Neuronal stem cell (in vitro differentiated cells): ENCODE data around the gene GABBR2.

Source experiments
- DNase-seq: peaks from one replicate; pipeline ENCODE4 v3.0.0-alpha.2; 2013; ENCODE audit warnings: low spot score
- H2AFZ ChIP-seq: one replicate; pipeline ENCODE4 v1.6.1; 2013; ENCODE audit warnings: mild to moderate bottlenecking, low read length, inconsistent platforms
- H2AK5ac ChIP-seq: 2 replicates; pipeline ENCODE4 v1.6.1; 2013; ENCODE audit warnings: low read depth, mild to moderate bottlenecking, inconsistent platforms, low read length, moderate library complexity, mixed read lengths
- H2BK120ac ChIP-seq: 2 replicates; pipeline ENCODE4 v1.6.1; 2013; ENCODE audit warnings: low read depth, mild to moderate bottlenecking, inconsistent platforms, low read length, moderate library complexity, mixed read lengths
- H2BK12ac ChIP-seq: one replicate; pipeline ENCODE4 v1.6.1; 2013; ENCODE audit warnings: low read length, inconsistent platforms
- H2BK15ac ChIP-seq: 2 replicates; pipeline ENCODE4 v1.6.1; 2013; ENCODE audit warnings: mild to moderate bottlenecking, low read length, inconsistent platforms, mixed read lengths
- H2BK5ac ChIP-seq: one replicate; pipeline ENCODE4 v1.6.1; 2013; ENCODE audit warnings: inconsistent platforms, mild to moderate bottlenecking, low read length, moderate library complexity
- H3K14ac ChIP-seq: one replicate; pipeline ENCODE4 v1.6.1; 2013; ENCODE audit warnings: low read length, inconsistent platforms
- H3K18ac ChIP-seq: 2 replicates; pipeline ENCODE4 v1.6.1; 2013; ENCODE audit warnings: low read length, inconsistent platforms
- H3K23ac ChIP-seq: 2 replicates; pipeline ENCODE4 v1.6.1; 2013; ENCODE audit warnings: low read depth, mild to moderate bottlenecking, mixed read lengths, low read length, inconsistent platforms; ENCODE audit not compliant: poor library complexity
- H3K27ac ChIP-seq: replicated peaks from 3 replicates; pipeline ENCODE4 v1.5.1; 2013; ENCODE audit warnings: low read length, inconsistent platforms
- H3K27me3 ChIP-seq, 3 experiments: 2 replicates each; pipeline ENCODE4 v1.6.1; 2013; ENCODE audit warnings: low read length in 3 of 3, mild to moderate bottlenecking in 2 of 3, inconsistent platforms in 1 of 3, low read depth in 1 of 3, mixed read lengths in 1 of 3, moderate library complexity in 1 of 3; ENCODE audit not compliant: control insufficient read depth in 3 of 3, insufficient read depth in 3 of 3
- H3K36me3 ChIP-seq, 2 donors: replicated peaks in 1 of 2; 2 replicates each; pipeline ENCODE4 v1.6.1; 2013; ENCODE audit warnings: low read length in 2 of 2; ENCODE audit not compliant: control insufficient read depth in 2 of 2, insufficient read depth in 2 of 2
- H3K4ac ChIP-seq: 2 replicates; pipeline ENCODE4 v1.6.1; 2013; ENCODE audit warnings: inconsistent platforms, mild to moderate bottlenecking, low read length, moderate library complexity
- H3K4me1 ChIP-seq, 2 donors: 1 replicate in 1 of 2; 2 replicates in 1 of 2; pipeline ENCODE4 v1.6.1; 2013; ENCODE audit warnings: low read length in 2 of 2, low read depth in 1 of 2; ENCODE audit not compliant: control insufficient read depth in 2 of 2, insufficient read depth in 1 of 2
- H3K4me2 ChIP-seq: one replicate; pipeline ENCODE4 v1.6.1; 2013; ENCODE audit warnings: mild to moderate bottlenecking, low read length, inconsistent platforms; ENCODE audit not compliant: insufficient read depth, poor library complexity, severe bottlenecking
- H3K4me3 ChIP-seq, 2 donors: 2 replicates each; pipeline ENCODE4 v1.5.1; 2013; ENCODE audit warnings: low read length in 2 of 2, mild to moderate bottlenecking in 2 of 2, inconsistent platforms in 1 of 2, moderate library complexity in 1 of 2
- H3K79me1 ChIP-seq: one replicate; pipeline ENCODE4 v1.6.1; 2013; ENCODE audit warnings: low read depth, mild to moderate bottlenecking, inconsistent platforms, low read length, moderate library complexity
- H3K9ac ChIP-seq: one replicate; pipeline ENCODE4 v1.6.1; 2013; ENCODE audit warnings: mild to moderate bottlenecking, low read depth, low read length, inconsistent platforms; ENCODE audit not compliant: poor library complexity
- H3K9me3 ChIP-seq, 2 donors: replicated peaks in 1 of 2; 2 replicates each; pipeline versions ENCODE3 to v1.6.1; 2013; ENCODE audit warnings: low read length in 2 of 2, mild to moderate bottlenecking in 2 of 2, inconsistent platforms in 1 of 2, low read depth in 1 of 2, mixed read lengths in 1 of 2, moderate library complexity in 1 of 2; ENCODE audit not compliant: control insufficient read depth in 2 of 2, insufficient read depth in 1 of 2
- H4K8ac ChIP-seq: one replicate; pipeline ENCODE4 v1.6.1; 2013; ENCODE audit warnings: low read depth, mild to moderate bottlenecking, inconsistent platforms, low read length, moderate library complexity
- H4K91ac ChIP-seq: one replicate; pipeline ENCODE4 v1.6.1; 2013; ENCODE audit warnings: low read length, low read depth, mild to moderate bottlenecking, inconsistent platforms; ENCODE audit not compliant: poor library complexity
- WGBS, 2 donors: extraction: QIAGEN DNeasy Blood & Tissue Kit; methylation state at CpG; one replicate each; pipeline ENCODE4 v1.1.7; 2013; ENCODE audit warnings: missing lambda C conversion rate in 2 of 2, mixed read lengths in 1 of 2; ENCODE audit not compliant: insufficient read length in 2 of 2, insufficient replicate concordance in 1 of 2; ENCODE audit errors: extremely low coverage in 2 of 2; 5-methylcytosine and 5-hydroxymethylcytosine counted together

Gene GABBR2

GRCh38 chr9:98607152-98607551 is 101.6 kb downstream of the GABBR2 start:
- Histone ChIP-seq H3K36me3 (no peaks in the 10 kb centered on the region), H3K9me3 (peaks cover 0 to 2% of the 10 kb centered on the region in 2 donors), H3K9ac (no peak overlapping the region), H4K8ac (no peak overlapping the region), H2BK15ac (no peak overlapping the region), H3K4me2 (no peak overlapping the region), H3K23ac (no peak overlapping the region), H2AFZ (no peak overlapping the region), H3K4ac (no peak overlapping the region), H3K14ac (no peak overlapping the region), H2AK5ac (no peak overlapping the region), H3K4me1 (peaks cover 0 to 3% of the 10 kb centered on the region in 2 donors), H4K91ac (no peak overlapping the region), H3K27me3 (peaks cover 0 to 3% (median 0%) of the 10 kb centered on the region in 3 experiments), H3K79me1 (no peaks in the 10 kb centered on the region), H2BK120ac (no peak overlapping the region), H3K18ac (no peak overlapping the region), H2BK5ac (no peak overlapping the region), H3K4me3 (no peak overlapping the region), H2BK12ac (no peak overlapping the region), H3K27ac (no peak overlapping the region)
- WGBS, 2 donors, result no CpG with 5 or more reads among the region's 8 CpGs
- no peak for DNase-seq

- Histone ChIP-seq H3K23ac (no peak overlapping the region), H2AFZ (no peak overlapping the region), H3K14ac (no peak overlapping the region), H3K4me2 (no peak overlapping the region), H3K79me1 (no peaks in the 10 kb centered on the region), H4K8ac (no peak overlapping the region), H2BK120ac (no peak overlapping the region), H3K4me3 (no peak overlapping the region), H3K4ac (no peak overlapping the region), H3K36me3 (no peaks in the 10 kb centered on the region), H3K9ac (no peak overlapping the region), H3K18ac (no peak overlapping the region), H3K4me1 (peaks cover 0 to 3% of the 10 kb centered on the region in 2 donors), H2AK5ac (no peak overlapping the region), H3K27me3 (peaks cover 0 to 3% (median 0%) of the 10 kb centered on the region in 3 experiments), H4K91ac (no peak overlapping the region), H2BK12ac (no peak overlapping the region), H2BK15ac (no peak overlapping the region), H3K27ac (no peak overlapping the region), H2BK5ac (no peak overlapping the region), H3K9me3 (peaks cover 0 to 2% of the 10 kb centered on the region in 2 donors)
- no peak for DNase-seq
- WGBS, 2 donors, result no CpG with 5 or more reads among the region's 12 CpGs
These were observed 102.0 kb downstream of the GABBR2 start for GRCh38 chr9:98606730-98607129.

- Histone ChIP-seq H2AK5ac (no peak overlapping the region), H3K9ac (no peak overlapping the region), H2BK5ac (no peak overlapping the region), H2BK15ac (no peak overlapping the region), H3K18ac (peak overlapping the region; percentile 6), H3K9me3 (no peaks in the 10 kb centered on the region), H3K27ac (no peak overlapping the region), H3K4me1 (peaks cover 0 to 3% of the 10 kb centered on the region in 2 donors), H3K14ac (no peak overlapping the region), H4K8ac (no peak overlapping the region), H3K79me1 (no peaks in the 10 kb centered on the region), H2BK120ac (no peak overlapping the region), H3K4ac (no peak overlapping the region), H4K91ac (no peak overlapping the region), H3K4me2 (no peak overlapping the region), H2AFZ (no peak overlapping the region), H3K36me3 (no peaks in the 10 kb centered on the region), H3K27me3 (peaks cover 0 to 3% (median 0%) of the 10 kb centered on the region in 3 experiments), H2BK12ac (no peak overlapping the region), H3K23ac (no peak overlapping the region), H3K4me3 (no peak overlapping the region)
- WGBS, 2 donors, result no CpG with 5 or more reads among the region's 8 CpGs
- DNase-seq, result no peak
These were observed 103.6 kb downstream of the GABBR2 start for GRCh38 chr9:98605116-98605515.

GRCh38 chr9:98603821-98604383 is 104.8 kb downstream of the GABBR2 start:
- H3K14ac ChIP-seq, result no peak overlapping the region

More at GRCh38 chr9:98603821-98604383, 104.8 kb downstream of the GABBR2 start:
- Histone ChIP-seq H3K18ac (no peak overlapping the region), H4K91ac (no peak overlapping the region), H3K23ac (no peak overlapping the region), H3K9ac (no peak overlapping the region), H3K27ac (no peak overlapping the region), H3K4me2 (no peak overlapping the region), H2BK120ac (no peak overlapping the region), H2AFZ (no peak overlapping the region), H2BK15ac (no peak overlapping the region), H3K4ac (no peak overlapping the region), H3K36me3 (no peaks in the 10 kb centered on the region), H2AK5ac (no peak overlapping the region), H3K4me1 (peaks cover 0 to 9% of the 10 kb centered on the region in 2 donors), H3K79me1 (no peaks in the 10 kb centered on the region), H2BK5ac (no peak overlapping the region), H3K4me3 (no peak overlapping the region), H4K8ac (no peak overlapping the region), H3K27me3 (peaks cover 0 to 3% (median 0%) of the 10 kb centered on the region in 3 experiments), H2BK12ac (no peak overlapping the region), H3K9me3 (no peaks in the 10 kb centered on the region)
- DNase-seq, result no peak
- WGBS, 2 donors, result no CpG with 5 or more reads among the region's 13 CpGs
